NOMO-1 treated with dmso at 0.1 percent for 144 hours (cell line): Measurements from ENCODE around the gene FARS2.

Experiments used
- DNase-seq: peaks from one replicate; lab custom pipeline; 2025; ENCODE audit not compliant: unreplicated experiment; lab: John Stamatoyannopoulos, UW

Gene FARS2

GRCh38 chr6:5461365-5461764 is 200.1 kb downstream of the FARS2 start:
- no peak for DNase-seq

GRCh38 chr6:5462856-5463255 is 201.5 kb downstream of the FARS2 start:
- DNase-seq, result no peak

- DNase-seq, result no peak
Measured at GRCh38 chr6:5463690-5464089, 202.4 kb downstream of the FARS2 start.

GRCh38 chr6:5464099-5464885 is 203.0 kb downstream of the FARS2 start:
- DNase-seq, result no peak

- DNase-seq, result no peak
Measured at GRCh38 chr6:5466281-5467136, 205.2 kb downstream of the FARS2 start.

GRCh38 chr6:5468586-5468985 is 207.3 kb downstream of the FARS2 start:
- DNase-seq, result no peak

GRCh38 chr6:5469101-5469846 is 208.0 kb downstream of the FARS2 start:
- no peak for DNase-seq

GRCh38 chr6:5471044-5471443 is 209.7 kb downstream of the FARS2 start:
- peak; percentile 33 for DNase-seq

GRCh38 chr6:5471637-5472398 is 210.5 kb downstream of the FARS2 start:
- no peak for DNase-seq

GRCh38 chr6:5472571-5472970 is 211.3 kb downstream of the FARS2 start:
- DNase-seq, result no peak

- DNase-seq, result no peak
Measured at GRCh38 chr6:5475779-5476178, 214.5 kb downstream of the FARS2 start.

GRCh38 chr6:5478380-5478779 is 217.1 kb downstream of the FARS2 start:
- no peak for DNase-seq

GRCh38 chr6:5481033-5481432 is 219.7 kb downstream of the FARS2 start:
- DNase-seq, result no peak

GRCh38 chr6:5481750-5482149 is 220.4 kb downstream of the FARS2 start:
- no peak for DNase-seq

- no peak for DNase-seq
Measured at GRCh38 chr6:5482619-5483018, 221.3 kb downstream of the FARS2 start.

GRCh38 chr6:5484692-5485091 is 223.4 kb downstream of the FARS2 start:
- no peak for DNase-seq

- DNase-seq, result no peak
Measured at GRCh38 chr6:5486214-5486613, 224.9 kb downstream of the FARS2 start.

GRCh38 chr6:5490501-5491069 is 229.3 kb downstream of the FARS2 start:
- no peak for DNase-seq

GRCh38 chr6:5492356-5492755 is 231.0 kb downstream of the FARS2 start:
- no peak for DNase-seq

GRCh38 chr6:5493806-5494205 is 232.5 kb downstream of the FARS2 start:
- no peak for DNase-seq
